GM12865 (cell line): ENCODE measurements around the gene COL11A2.

Experiments used
- DNase-seq: peaks from one replicate; pipeline ENCODE4 v3.0.0; 2010; ENCODE audit warnings: low read depth
- H3K4me3 ChIP-seq: 2 replicates; pipeline ENCODE4 v1.5.1; 2011; ENCODE audit warnings: mild to moderate bottlenecking, low read depth, low read length, control low read depth
- TF ChIP-seq, protein P1 (sequence below): IDR thresholded peaks from 2 replicates; pipeline ENCODE4 v1.5.1; 2011; ENCODE audit warnings: low read length, control low read depth, low read depth, inconsistent platforms; ENCODE audit not compliant: insufficient read depth; ENCODE audit errors: missing control alignments

COL11A2 gene

DNA sequence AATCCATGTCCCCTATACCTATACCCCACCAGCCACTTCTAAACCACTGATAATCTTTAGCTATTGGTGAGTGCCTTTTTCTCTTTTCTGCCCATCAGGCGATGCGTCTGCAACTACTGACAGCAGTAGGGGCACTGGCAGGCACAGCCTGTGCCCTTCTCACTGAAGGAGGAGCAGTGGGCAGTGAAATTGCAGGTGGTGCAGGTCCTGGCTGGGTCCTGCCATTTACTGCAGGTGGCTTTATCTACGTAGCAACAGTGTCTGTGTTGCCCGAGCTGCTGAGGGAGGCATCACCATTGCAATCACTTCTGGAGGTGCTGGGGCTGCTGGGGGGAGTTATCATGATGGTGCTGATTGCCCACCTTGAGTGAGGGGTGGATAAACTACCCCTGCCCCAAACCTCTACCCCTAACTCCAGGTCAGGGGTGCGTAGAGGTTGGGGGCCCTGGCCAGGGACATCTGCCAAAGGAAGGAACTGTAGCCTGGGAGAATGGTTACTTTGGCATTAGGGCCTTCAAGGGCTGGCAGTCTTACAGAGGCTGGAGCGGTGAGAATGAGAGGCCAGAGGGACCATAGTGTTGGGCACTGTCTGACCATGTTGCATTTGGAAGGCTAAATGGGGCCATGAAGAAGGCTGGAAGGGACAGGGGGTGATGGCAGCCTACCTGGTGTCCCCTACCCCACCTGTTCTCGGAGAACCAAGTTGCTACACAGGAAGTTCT is 11.3 kb upstream of the COL11A2 start:
- TF ChIP-seq, protein P1, sequence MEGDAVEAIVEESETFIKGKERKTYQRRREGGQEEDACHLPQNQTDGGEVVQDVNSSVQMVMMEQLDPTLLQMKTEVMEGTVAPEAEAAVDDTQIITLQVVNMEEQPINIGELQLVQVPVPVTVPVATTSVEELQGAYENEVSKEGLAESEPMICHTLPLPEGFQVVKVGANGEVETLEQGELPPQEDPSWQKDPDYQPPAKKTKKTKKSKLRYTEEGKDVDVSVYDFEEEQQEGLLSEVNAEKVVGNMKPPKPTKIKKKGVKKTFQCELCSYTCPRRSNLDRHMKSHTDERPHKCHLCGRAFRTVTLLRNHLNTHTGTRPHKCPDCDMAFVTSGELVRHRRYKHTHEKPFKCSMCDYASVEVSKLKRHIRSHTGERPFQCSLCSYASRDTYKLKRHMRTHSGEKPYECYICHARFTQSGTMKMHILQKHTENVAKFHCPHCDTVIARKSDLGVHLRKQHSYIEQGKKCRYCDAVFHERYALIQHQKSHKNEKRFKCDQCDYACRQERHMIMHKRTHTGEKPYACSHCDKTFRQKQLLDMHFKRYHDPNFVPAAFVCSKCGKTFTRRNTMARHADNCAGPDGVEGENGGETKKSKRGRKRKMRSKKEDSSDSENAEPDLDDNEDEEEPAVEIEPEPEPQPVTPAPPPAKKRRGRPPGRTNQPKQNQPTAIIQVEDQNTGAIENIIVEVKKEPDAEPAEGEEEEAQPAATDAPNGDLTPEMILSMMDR, result no peak
- DNase-seq, result no peak
- no peak overlapping the region for H3K4me3 ChIP-seq

DNA sequence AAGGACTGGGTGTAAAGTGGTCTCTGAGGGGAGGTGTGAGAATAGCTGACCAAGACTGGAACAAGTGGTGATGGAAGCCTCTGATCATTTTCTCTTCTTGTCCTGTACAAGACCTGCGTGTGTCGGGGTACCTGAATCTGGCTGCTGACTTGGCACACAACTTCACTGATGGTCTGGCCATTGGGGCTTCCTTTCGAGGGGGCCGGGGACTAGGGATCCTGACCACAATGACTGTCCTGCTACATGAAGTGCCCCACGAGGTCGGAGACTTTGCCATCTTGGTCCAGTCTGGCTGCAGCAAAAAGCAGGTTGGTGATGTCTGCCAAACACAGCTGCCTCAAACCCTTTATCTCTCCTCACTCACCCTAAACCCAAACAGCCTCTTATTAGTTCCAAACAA is 10.5 kb upstream of the COL11A2 start:
- TF ChIP-seq, protein P1, result no peak
- no peak overlapping the region for H3K4me3 ChIP-seq
- no peak for DNase-seq

DNA sequence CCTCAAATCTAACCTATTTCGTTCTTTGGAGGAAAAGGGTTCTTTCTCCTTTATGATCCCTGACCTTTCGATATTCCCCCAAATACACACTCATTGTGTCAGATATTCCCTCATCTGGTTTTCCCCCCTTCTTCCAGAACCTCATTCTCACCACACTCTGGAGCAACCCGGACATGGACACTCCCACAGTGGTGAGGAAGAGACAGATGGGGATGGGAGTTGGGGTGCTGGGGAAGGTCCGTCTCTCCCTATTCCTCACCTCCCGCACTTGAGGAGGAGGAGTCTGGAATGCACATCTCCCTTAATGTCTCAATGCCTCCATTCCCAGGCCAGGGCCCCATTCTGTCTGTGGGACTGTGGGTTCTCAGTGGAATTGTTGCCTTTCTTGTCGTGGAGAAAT is 9.7 kb upstream of the COL11A2 start:
- TF ChIP-seq, protein P1, result no peak
- DNase-seq, result no peak
- peak overlapping the region; percentile 96 for H3K4me3 ChIP-seq

DNA sequence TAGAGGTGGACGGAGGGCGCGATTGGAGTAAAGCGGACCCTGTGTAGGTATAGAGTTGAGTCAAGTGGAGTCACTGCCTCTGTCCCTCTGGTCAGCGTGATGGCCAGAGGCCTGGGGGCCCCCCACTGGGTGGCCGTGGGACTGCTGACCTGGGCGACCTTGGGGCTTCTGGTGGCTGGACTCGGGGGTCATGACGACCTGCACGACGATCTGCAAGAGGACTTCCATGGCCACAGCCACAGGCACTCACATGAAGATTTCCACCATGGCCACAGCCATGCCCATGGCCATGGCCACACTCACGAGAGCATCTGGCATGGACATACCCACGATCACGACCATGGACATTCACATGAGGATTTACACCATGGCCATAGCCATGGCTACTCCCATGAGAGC is 8.9 kb upstream of the COL11A2 start:
- TF ChIP-seq, protein P1, result no peak
- H3K4me3 ChIP-seq, result peak overlapping the region; percentile 96
- peak; percentile 36 for DNase-seq

DNA sequence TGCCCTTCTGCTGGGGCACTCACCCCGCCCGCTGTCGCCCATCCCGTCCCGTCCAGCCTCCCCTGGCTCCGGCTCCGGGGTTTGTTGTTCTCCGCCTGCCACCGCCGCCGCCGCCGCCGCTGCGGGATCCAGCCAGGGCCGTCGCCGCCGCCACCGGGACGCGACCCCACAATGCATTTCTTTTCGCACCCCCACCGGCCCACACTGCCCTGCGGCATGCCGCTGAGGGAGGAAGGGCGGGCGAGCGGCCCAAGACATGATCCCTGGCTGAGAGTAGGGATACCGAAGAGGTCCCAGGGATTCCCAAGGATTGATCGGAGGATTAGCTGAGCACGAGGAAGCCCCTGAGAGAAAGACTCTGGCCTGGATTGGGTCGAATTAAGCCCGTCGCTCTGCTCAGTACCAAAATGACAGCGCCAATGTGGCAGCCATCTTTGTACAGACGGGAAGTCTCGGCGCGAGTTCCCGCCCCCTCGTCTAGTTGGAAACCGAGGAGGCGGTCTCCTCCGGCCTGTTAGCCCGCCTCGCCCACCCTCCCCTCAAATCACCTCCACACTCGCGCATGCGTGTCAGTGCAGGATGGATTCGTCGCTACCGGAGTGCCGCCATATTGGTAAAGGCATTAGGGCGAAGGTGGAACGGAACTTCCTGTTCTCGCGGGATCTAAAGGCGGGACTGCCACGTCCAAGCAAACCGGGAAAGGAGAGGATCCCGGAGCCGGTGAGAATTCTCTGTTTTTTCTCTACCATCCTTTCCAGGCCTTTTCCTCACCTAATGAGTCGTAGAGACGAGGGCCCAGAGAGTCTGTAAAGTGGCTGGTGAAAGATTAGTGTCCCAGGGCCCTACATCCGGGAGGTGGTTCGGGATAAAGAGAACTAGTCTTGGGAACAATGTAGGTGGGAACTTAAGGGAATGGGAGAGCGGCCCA is 8.2 kb upstream of the COL11A2 start, which contains the start of the genes RXRB and SLC39A7:
TSS of gene RXRB (minus strand) at position 447 of the 928 bp plus-strand sequence. CDS start at position 258, 189 bp downstream.
TSS of gene SLC39A7 (plus strand) at position 649 of the 928 bp plus-strand sequence. CDS start 379 bp downstream, outside the sequence.
- H3K4me3 ChIP-seq, result peak within 1 kb of the TSS; percentile 96
- TF ChIP-seq, protein P1, result no peak
- peak; percentile 100 for DNase-seq

DNA sequence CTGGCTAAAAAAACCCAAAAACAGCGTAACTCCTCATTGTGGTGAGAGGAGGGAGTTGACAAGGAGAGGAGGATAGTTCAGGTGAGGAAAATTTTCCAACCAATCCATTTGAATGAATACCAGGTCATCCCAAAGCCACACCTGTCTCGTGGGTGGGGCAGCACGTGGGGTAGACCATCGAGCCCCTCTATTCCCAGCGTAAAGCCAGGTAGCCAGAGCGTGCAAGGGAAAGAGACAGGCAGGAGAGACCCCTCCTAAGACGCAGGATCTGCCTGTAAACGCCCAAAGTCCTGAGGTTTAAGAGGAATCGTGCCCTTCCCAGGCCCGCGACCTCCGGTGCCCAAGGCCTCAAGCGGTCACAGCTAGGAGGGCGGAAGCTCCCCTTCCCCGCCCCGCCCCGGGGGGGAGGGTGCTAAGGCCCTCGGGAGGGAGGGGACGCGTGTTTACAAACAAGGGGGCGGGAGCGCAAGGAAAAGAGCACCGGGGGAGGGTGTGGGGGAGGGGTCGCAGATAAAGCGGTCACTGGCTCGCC is 7.5 kb upstream of the COL11A2 start:
- peak; percentile 91 for DNase-seq
- peak overlapping the region; percentile 96 for H3K4me3 ChIP-seq
- TF ChIP-seq, protein P1, result no peak
